Measurements from ENCODE around the gene CACNA2D3.
"Not testable (repeated sequence)": the region's sequence is repeated elsewhere in the genome, so short reads cannot be mapped to it uniquely, and the experiment has no call there.

The CACNA2D3 gene

DNA sequence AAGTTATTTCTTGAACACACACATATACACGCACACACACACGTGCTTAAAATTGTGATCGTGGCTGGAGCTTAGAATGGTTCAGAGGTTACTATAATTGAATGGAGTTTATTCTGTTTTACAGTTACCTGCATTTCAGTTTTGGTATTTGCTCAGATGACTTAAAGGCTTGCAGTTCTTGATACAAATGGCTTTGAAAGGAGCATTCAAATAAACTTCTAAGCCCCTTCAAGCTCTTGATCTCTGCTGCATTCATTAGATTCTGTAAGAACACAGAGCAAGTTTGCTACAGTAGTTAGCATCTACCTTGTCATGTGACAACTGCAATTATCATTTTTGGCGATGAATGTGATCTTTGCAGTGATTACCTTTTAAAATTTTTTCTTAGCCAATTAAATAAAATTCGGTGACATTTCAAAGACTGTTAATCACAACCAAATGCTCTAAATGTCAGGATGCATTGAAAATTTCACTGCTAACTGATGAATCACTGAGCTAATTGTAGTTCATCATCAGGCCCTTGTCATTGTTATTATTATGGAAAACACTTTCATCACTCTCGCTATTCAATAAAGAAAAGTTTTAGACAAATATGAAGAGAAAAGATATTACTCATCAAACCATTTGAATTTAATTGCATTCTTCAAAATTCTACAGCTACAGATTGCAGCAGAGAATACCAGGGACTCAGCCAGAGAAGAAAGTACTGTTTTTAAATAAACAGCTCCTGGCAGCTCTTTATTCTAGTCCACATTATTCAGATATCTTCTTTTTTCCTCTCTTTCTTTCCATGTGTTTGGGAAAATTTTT lies 509.4 kb downstream of the CACNA2D3 start:
- DNase-seq (ENCODE audit: low spot score) = no peak

DNA sequence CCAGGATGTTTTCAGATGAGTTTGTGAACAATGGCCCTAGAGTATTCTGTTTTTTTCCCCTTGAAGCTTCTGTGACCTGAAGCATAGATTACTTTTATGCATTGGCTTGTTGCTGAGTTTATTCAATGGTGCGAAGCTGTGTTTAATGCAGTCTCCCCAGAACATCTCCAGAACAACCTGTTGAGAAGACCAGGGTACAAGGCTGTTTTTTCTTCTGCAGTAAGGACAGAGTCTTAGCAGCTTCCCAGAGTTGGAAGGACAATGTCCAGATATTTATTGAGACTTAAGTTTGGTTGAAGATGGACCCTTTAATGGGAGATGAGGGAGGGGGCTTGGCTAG lies 509.9 kb downstream of the CACNA2D3 start:
- no peak for DNase-seq (ENCODE audit: low spot score)

DNA sequence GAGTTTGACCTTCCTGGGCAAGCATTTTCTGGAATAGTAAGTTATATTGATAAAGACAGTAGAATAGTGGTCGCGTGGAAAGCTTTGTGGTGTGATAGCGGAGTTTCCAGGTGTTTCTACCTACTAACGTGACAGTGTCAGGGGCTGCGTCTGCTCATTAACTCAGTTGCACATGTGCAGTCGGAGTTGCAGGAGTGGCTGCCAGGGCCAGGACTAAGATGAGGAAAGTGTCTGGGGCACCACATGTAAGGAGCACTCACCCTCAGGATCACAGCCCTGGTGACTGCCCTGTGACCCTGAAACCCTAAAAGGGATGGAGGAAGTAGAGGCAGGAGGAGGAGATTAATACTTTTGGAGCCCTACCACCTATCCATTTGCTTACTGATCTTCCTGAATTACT lies 510.5 kb downstream of the CACNA2D3 start:
- DNase-seq (ENCODE audit: low spot score) = no peak

DNA sequence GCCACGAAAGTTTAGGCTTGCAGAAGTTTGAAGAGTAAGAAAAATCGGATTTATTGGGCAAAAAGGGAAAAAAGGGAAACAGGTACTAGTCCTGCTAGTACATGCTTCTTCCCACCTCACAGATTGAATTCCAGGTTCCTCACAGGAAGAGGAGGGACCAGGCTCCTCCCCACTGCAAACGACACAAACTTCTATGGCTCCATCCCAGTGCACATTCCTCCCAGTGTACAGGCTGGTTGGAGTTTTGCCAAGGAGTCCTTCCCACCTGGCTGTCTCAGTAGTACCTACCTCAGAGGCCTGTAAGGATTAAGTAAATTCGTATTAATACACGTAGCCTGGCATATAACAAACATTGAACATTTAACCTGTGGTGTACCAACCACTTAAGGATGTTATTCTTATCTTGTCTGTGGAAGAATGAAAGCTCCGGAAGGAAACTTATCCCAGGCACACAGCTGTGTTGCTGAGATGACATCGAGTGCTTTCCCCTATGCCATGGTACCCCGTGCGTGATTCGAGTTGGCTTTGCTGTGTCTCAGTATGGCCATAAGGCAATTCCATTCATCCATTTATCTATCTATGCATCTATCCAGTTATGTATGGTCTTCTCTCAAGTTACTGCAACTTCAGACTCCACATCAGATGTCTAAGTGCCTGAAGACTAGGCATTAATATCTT lies 511.2 kb downstream of the CACNA2D3 start:
- DNase-seq (ENCODE audit: low spot score) = no peak

DNA sequence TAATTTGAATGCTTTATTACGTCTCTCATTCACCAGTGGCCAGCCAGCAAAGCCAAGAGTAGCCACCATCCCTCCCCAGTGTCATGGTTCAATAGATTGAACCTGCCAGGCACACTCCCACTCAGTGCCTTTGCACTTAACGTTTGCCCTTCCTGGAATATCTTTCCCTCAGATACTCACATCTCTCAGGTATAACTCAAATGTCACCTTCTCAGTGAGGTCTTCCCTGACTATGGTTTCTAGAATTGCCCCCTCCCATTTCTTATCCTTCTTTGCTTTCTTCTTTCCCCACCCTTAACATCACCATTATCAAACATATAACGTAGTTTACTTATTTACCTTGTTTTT lies 511.7 kb downstream of the CACNA2D3 start:
- DNase-seq (ENCODE audit: low spot score) = no peak

DNA sequence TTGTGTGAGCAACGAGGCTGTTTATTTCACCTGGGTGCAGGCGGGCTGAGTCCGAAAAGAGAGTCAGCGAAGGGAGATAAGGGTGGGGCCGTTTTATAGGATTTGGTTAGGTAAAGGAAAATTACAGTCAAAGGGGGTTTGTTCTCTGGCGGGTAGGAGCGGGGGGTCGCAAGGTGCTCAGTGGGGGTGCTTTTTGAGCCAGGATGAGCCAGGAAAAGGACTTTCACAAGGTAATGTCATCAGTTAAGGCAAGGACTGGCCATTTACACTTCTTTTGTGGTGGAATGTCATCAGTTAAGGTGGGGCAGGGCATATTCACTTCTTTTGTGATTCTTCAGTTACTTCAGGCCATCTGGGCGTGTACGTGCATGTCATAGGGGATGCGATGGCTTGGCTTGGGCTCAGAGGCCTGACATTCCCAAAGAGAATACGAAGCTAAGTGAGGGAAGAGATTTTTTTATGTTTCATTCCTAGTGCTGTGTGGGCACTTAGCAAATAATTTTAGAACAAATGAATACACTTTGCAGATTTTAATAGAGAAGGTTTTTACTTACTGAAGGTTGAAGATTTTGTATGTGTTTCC lies 517.5 kb downstream of the CACNA2D3 start:
- DNase-seq (ENCODE audit: low spot score) = not testable (repeated sequence)

DNA sequence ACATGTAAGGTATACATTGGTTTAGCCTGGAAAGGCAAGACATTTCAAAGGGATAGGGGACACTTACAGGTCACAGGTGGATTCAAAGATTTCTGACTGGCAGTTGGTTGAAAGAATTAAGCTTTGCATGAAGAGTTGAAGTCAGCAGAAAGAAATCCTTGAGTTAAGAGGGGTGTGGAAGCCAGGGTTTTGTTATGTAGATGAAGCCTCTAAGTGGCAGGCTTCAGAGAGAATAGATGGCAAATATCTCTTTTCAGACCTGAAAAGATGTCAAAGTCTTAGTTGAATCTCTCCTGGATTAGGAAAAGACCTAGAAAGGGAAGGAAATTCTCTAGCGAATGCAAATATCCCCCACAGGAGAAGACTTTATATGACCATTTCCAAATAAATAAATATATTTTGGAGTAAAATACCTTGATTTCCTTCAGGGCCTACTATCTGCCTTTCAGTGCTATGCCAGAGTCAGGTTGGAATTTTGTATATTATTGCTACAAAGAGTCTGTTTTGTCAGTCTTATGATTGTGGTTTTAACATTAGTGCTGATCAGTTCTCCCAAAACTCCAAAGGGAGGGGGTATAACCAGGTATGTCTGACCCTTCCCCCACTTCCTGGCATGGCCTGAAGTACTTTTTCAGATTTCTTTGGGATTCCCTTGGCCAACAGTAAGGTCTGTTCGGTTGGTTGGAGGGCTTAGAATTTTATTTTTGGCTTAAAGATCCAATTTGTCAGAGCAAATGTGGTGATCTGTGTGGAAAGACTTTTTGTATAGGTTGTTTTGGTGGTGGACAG lies 519.1 kb downstream of the CACNA2D3 start:
- DNase-seq (ENCODE audit: low spot score) = no peak

DNA sequence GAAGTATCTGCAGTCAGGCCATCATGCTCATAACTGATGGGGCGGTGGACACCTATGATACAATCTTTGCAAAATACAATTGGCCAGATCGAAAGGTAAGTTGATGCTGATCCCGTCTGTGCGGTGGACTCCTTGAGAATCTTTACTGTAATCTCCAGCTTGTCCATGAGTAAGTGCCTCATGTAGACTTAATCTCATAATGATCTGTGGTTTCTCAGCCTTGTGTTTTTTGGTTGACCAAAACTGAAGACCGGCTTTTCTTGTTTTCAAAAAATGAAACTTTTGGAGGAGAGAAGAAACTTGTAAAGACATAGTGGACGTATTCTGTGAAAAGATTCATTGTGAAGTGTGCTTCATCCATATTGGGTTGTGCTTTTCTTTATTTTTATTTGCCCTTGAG lies 519.8 kb downstream of the CACNA2D3 start:
- no peak for DNase-seq (ENCODE audit: low spot score)

DNA sequence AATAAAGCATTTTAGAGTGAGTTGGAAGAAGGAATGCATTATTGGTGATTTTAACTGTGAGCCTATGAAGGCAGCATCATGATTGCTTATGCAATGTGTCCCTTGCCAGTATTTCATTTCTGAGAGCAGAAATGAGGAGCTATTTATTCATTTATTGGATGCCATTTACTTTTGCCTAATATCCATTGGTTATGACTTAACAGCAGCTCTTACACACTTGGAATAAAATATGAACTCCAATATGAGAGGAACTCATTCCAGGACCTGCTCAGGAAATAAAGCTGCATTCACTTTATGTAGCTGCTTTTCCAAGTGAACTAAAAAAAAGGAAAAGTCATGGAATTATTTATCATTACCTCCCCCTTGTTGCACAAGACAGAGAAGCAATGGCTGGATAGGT lies 525.4 kb downstream of the CACNA2D3 start:
- no peak for DNase-seq (ENCODE audit: low spot score)

DNA sequence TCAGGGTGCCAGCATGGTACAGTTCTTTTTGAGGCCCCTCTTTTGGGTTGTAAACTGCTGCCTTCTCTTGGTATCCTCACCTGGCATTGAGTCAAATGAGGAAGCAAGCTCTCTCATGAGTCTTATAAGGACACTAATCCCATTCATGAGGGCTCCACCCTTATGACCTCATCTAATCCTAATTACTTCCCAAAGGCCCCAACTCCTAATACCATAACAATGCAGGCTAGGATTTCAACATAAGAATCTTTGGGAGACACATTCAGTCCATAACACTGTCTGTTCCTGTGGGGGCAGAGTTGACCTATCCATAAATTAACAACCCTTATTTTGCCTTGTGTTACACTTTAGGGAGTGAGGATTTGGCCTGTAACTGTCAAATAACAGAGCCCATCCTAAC lies 527.2 kb downstream of the CACNA2D3 start:
- no peak for DNase-seq (ENCODE audit: low spot score)

DNA sequence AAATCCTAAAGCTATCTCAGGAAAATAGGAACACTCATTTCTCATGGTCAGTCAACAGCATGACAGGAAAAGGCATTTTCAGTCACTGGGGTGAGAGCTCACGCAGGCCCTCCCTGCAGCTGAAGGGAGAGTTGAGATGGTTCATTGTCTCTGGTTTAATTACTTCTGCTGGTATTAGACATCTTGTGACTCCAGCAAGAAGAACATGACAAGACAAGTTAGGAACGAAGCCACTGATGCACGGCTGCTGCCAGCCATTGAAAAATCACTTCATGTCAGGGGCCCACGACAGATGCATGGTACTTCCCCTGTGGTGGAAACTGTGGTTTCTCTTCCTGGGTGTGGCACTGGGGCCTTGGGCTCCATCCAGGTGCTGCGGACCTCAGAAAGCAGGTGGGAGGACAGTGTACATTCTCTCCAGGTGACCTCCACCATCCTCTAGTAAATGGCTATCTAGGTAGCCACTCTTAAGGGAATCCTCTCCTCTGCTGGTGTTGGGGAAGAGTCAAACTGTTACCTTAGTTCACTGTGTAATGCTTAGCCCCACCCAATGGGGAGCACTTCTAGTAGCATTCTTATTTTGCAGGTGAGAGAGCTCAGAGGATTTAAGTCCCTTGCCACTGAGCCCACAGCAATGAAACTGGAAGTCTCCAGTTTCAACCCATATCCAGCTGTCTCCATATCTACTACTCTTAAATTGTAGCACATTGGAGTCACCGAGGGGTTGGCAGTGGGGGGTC lies 531.3 kb downstream of the CACNA2D3 start:
- DNase-seq (ENCODE audit: low spot score) = no peak

DNA sequence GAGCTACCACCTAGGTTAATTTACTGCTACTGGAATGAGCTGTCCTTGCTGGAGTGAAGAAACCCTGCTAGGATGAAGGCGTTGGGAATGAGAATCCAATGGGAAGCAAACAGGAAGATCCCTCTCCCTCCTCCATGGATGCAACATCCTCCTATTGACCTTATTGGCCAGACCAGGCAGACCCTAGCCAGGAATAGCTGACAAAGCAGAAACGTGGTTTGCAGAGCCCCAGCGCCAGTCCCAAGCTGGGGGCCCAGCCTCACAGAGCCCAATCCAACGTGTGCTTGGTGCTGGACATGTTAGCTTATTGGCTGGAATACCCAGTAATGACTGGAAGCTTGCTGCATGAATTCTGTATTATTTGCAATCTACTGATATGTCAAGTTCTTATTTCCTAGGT lies 532.4 kb downstream of the CACNA2D3 start:
- DNase-seq (ENCODE audit: low spot score) = no peak

DNA sequence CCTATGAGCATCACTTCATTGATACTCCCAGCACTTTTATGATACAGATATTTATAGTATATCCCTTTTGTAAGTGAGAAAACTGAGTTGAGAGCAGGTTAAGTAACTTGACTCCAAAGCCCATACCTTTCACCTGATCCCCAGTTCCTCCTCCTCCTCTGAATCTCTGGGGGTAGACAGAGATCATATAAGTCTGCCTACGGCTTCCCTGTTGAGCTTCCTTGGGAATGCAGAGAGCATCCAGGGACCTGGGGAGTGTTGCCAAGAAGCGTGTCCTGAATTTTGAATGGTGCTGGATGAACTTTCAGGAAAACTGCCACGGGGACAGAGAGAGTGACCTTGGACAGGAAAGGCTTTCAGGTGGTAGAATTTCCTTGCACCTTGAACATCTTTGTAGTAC lies 537.0 kb downstream of the CACNA2D3 start:
- DNase-seq (ENCODE audit: low spot score) = no peak

DNA sequence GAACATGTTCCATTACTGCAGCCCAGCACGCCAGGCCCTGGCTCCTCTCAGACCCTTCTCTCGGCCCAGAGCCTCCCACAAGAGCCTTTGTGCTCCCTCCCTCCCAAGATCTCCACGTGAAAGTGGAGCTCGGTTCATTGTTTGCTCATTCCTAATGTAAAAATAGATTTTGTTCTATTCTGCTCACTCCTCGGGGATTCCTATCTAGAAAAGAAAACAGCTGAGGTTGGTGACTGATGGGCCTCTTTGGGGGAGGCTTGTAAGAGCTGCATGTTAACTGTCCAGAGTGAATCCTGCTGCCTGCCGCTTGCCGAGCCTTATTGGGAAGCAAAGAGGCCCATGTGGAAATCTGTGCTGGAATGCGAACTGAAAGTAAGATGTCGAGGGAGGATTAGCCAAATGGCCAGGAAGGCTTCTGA lies 538.4 kb downstream of the CACNA2D3 start:
- no peak for DNase-seq (ENCODE audit: low spot score)

DNA sequence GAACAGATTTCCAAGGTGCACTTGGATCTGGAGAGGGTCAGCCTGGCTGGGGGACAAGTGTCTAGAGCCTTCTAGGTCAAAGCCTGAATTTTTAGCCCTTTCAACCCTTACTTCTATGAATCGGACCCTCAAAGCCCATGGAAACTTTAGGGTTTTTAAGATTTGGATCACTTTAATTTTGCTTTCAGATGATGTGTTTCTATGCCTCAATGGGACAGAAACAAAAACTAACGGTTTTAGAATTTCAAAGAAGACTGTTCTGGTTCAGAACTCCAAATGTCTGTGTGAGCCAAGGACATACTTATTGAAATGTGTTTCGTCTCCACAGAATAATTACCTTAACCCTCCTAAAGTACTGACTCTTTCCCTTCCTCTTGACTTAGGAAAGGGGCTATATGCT lies 538.8 kb downstream of the CACNA2D3 start:
- no peak for DNase-seq (ENCODE audit: low spot score)

DNA sequence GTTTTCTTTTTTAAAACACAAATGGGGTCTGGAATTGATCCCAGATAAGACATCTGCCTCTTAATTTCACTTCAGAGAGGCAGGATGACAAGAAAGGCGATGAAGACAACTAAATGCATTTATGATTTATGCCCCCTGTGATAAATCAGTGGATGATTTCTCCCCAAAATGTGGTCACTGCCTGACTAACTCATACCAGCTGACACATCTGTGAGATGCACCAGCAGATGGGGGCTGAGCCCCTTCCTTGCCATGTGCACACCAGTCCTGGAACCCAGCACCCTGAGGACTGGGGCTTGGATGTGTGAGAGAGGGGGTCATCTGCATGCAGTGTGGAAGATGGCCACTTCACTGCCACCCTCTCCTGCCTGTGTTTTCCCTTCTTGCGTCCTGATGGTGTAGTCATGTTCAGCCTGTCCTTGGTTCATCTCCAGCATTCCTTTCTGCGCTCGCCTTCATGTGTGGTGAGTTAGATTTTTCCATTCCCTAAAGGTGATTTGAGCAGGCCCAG lies 541.2 kb downstream of the CACNA2D3 start:
- no peak for DNase-seq (ENCODE audit: low spot score)

DNA sequence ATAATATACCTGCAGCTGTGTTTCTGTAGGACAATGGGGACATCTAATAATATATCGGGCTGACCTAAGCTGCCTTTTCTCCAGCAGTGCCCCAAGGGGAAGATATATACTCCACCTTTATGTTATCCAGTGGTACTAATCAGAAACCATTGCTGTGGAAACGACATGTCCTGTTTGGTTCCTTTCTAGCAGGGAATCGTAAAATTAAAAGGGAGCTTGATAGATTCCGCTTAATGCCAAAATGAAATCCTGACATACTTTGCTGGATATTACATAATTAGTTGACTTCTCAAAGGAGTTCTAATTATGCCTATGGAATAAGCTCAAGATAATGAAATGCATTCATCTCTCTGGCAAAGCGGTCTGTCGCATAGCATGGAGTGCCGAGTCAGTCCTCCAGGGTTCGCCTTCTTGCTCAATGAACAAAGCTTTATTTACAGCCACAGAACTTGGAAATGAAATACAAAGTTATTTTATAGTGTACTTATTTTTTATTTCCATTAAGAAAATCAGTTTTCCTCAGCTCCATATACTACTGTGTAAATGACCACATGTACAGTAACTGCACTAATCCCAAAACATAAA lies 542.8 kb downstream of the CACNA2D3 start:
- DNase-seq (ENCODE audit: low spot score) = no peak

DNA sequence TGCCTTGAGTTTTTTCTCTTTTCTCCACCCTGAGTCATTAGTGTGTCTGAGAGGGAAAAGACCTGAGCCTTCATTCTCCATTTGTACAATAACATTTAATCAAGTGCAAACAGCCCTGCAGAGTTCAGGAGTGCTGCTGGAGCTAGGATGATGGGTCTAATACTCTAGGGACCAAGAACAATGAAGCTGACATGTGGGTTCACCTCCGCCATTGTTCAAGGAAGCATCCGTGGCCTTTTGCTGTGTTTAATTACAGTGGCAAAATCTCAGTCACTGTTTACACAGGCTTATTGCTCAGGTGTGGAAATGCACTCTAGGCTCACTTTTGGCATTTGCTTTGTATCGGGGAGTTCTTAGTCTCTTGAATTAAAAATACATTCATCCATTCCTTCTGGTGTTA lies 545.9 kb downstream of the CACNA2D3 start:
- DNase-seq (ENCODE audit: low spot score) = no peak

DNA sequence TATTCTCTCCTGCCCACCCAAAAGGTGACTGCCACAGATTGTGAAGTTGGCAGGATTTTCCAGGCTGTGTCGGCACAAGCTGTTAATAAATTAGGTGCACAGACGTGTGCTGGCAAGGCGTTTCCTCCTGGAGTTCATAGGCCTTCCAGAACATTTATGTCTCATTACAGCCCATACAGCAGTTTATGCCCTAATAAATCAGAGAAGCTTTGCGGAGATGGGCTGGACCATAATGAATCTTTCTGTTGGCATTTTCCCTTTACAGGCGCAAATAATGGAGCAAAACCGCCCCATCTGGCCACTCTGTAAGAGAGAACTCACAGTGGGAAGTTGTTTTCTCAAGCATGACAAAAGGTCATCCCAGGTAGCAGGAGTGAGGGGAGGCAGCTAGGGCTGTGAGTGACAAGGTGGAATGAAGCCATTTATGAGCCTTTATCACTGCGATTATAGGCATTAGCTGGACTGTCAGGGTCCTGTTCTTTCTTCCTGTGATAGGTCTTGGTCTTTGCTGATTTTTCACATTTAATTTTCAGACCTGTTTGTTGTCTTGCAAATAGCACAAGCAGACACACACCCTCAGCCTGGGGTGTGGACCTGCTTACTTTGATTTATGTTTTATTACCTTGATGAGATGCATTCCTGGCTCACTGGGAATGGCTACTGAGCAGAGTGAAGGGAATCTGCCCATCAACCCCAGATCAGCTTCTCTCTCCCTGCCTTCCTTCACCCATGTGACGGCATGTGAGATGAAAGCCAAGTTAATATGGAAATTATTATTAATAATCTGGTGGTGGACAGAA lies 548.0 kb downstream of the CACNA2D3 start:
- no peak for DNase-seq (ENCODE audit: low spot score)

DNA sequence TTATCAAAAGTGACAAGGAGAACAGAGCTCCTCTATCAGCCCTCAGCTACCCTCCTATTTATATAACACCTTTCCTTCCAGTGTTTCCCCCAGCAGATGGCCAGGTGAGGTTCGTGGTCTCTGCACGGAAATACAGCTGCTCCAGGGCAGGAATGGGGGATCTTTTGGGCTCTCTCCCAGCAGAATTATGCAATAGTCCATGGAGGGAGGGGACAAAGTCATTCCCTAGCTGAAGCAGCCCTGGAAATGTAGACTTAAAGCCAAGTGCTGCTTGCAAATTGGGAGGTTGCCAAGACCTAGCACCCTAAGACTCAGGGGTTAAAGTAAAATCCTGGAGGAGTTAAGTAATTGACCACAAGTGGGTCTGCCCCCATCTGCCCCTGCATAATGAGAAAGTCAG lies 549.2 kb downstream of the CACNA2D3 start:
- no peak for DNase-seq (ENCODE audit: low spot score)

DNA sequence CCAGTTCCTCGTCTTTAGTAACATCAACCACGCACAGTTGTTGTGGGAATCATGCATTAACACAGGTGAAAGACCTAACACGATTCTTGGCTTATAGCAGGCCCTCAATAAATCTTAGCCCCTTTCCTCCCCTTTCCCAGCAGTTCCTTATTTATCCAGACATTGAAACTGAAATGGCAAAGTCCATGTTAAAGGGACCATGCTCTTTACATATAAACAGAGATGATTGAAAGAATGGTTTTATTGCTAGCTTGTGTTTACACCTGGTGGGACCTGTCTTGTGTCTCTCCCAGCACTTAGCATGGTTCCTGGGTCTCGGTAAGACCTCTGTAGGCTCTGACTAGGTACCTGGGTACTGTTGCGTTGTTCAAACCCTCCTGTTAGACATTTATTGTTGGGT lies 553.7 kb downstream of the CACNA2D3 start:
- no peak for DNase-seq (ENCODE audit: low spot score)

Measured in CD4-positive, alpha-beta T cell treated with Interleukin-6 at 100 ng/mL for 8 hours (primary cell).